Measurements from ENCODE around the gene ATXN1.

ATXN1 gene

GRCh38 chr6:16386057-16386456 lies 375.2 kb downstream of the ATXN1 start:
- ChIA-PET CTCF (no interaction called here), POLR2A (no interaction called here)
- Histone ChIP-seq H3K4me1 (ENCODE audit: control insufficient read depth, insufficient read depth, low read length) (no peaks in the 10 kb centered on the region), H3K9me3 (ENCODE audit: control insufficient read depth, insufficient read depth, low read depth, low read length) (no peaks in the 10 kb centered on the region), H3K4me3 (ENCODE audit: low read depth, low read length) (no peak overlapping the region), H3K27ac (ENCODE audit: extremely low read depth, low read depth, low read length) (no peak overlapping the region), H3K36me3 (ENCODE audit: control insufficient read depth in 2 of 2, insufficient read depth in 1 of 2, low read length in 2 of 2) (no peaks in the 10 kb centered on the region)
- TF ChIP-seq ZNF558 (tag by site-specific recombination; IDR thresholded peaks at IDR 0.05) (no peak), ZNF704 (tag by site-specific recombination; IDR thresholded peaks at IDR 0.05) (no peak), ZFP41 (tag by site-specific recombination; IDR thresholded peaks at IDR 0.05; ENCODE audit: borderline replicate concordance) (no peak), IKZF3 (tag by site-specific recombination; IDR thresholded peaks at IDR 0.05) (no peak), HOXD13 (CRISPR knock-in tag; IDR thresholded peaks at IDR 0.05; ENCODE audit: borderline replicate concordance) (no peak), ZNF221 (tag by site-specific recombination; IDR thresholded peaks at IDR 0.05; ENCODE audit: borderline replicate concordance) (no peak), ZNF530 (tag by site-specific recombination; IDR thresholded peaks at IDR 0.05; ENCODE audit: low read depth) (no peak), ZNF626 (tag by site-specific recombination; IDR thresholded peaks at IDR 0.05) (no peak), ZNF600 (tag by site-specific recombination; IDR thresholded peaks at IDR 0.05) (no peak), ZNF175 (tag by site-specific recombination; IDR thresholded peaks at IDR 0.05) (no peak), ZNF23 (tag by site-specific recombination; IDR thresholded peaks at IDR 0.05; ENCODE audit: borderline replicate concordance) (no peak), OSR2 (tag by site-specific recombination; IDR thresholded peaks at IDR 0.05) (no peak)
- TF ChIP-seq, protein P1, sequence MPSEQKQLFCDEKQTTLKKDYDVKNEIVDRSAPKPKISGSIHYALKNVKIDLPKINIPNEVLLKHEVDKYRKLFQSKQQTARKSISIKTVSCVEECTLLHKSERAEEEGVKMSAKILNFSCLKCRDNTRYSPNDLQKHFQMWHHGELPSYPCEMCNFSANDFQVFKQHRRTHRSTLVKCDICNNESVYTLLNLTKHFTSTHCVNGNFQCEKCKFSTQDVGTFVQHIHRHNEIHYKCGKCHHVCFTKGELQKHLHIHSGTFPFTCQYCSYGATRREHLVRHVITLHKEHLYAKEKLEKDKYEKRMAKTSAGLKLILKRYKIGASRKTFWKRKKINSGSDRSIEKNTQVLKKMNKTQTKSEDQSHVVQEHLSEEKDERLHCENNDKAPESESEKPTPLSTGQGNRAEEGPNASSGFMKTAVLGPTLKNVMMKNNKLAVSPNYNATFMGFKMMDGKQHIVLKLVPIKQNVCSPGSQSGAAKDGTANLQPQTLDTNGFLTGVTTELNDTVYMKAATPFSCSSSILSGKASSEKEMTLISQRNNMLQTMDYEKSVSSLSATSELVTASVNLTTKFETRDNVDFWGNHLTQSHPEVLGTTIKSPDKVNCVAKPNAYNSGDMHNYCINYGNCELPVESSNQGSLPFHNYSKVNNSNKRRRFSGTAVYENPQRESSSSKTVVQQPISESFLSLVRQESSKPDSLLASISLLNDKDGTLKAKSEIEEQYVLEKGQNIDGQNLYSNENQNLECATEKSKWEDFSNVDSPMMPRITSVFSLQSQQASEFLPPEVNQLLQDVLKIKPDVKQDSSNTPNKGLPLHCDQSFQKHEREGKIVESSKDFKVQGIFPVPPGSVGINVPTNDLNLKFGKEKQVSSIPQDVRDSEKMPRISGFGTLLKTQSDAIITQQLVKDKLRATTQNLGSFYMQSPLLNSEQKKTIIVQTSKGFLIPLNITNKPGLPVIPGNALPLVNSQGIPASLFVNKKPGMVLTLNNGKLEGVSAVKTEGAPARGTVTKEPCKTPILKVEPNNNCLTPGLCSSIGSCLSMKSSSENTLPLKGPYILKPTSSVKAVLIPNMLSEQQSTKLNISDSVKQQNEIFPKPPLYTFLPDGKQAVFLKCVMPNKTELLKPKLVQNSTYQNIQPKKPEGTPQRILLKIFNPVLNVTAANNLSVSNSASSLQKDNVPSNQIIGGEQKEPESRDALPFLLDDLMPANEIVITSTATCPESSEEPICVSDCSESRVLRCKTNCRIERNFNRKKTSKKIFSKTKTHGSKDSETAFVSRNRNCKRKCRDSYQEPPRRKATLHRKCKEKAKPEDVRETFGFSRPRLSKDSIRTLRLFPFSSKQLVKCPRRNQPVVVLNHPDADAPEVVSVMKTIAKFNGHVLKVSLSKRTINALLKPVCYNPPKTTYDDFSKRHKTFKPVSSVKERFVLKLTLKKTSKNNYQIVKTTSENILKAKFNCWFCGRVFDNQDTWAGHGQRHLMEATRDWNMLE (tag by site-specific recombination; conservative IDR thresholded peaks at IDR 0.05; ENCODE audit: low read depth): no peak

GRCh38 chr6:16383607-16384206 lies 377.6 kb downstream of the ATXN1 start:
- CTCF ChIA-PET: interaction anchor here (0.5 to 0.6 kb wide), 5 partner anchors 26 to 617 kb away, joined by 3 to 4 read pairs (median 3); no protein-coding TSS in a partner anchor

More at GRCh38 chr6:16383607-16384206, 377.6 kb downstream of the ATXN1 start:
- Histone ChIP-seq H3K9me3 (ENCODE audit: control insufficient read depth, insufficient read depth, low read depth, low read length) (no peaks in the 10 kb centered on the region), H3K4me3 (ENCODE audit: low read depth, low read length) (no peak overlapping the region), H3K27ac (ENCODE audit: extremely low read depth, low read depth, low read length) (no peak overlapping the region), H3K4me1 (ENCODE audit: control insufficient read depth, insufficient read depth, low read length) (no peaks in the 10 kb centered on the region), H3K36me3 (ENCODE audit: control insufficient read depth in 2 of 2, insufficient read depth in 1 of 2, low read length in 2 of 2) (no peaks in the 10 kb centered on the region)
- no peak for TF ChIP-seq ZNF266 (tag by site-specific recombination; IDR thresholded peaks at IDR 0.05; ENCODE audit: low read depth)
- no peak for TF ChIP-seq ZNF704 (tag by site-specific recombination; IDR thresholded peaks at IDR 0.05)
- TF ChIP-seq ZNF548 (tag by site-specific recombination; IDR thresholded peaks at IDR 0.05): no peak
- TF ChIP-seq ZNF274 (IDR thresholded peaks at IDR 0.05; ENCODE audit: low read length): no peak
- no peak for TF ChIP-seq ZNF274 (tag by site-specific recombination; IDR thresholded peaks at IDR 0.05; ENCODE audit: borderline replicate concordance)
- TF ChIP-seq ZNF138 (tag by site-specific recombination; IDR thresholded peaks at IDR 0.05; ENCODE audit: borderline replicate concordance): no peak
- no peak for TF ChIP-seq ZNF350 (tag by site-specific recombination; IDR thresholded peaks at IDR 0.05)
- no peak for TF ChIP-seq ZNF677 (tag by site-specific recombination; IDR thresholded peaks at IDR 0.05)
- no peak for TF ChIP-seq ZNF416 (tag by site-specific recombination; IDR thresholded peaks at IDR 0.05)
- no peak for TF ChIP-seq ZNF501 (tag by site-specific recombination; IDR thresholded peaks at IDR 0.05)
- POLR2A ChIA-PET: interaction anchor here (0.6 kb wide), 1 partner anchor 13 kb away, joined by 3 read pairs; no protein-coding TSS in a partner anchor
